HepG2 (cell line): Measurements from ENCODE around the gene SMIM14. TPM values are rescaled to one million over a fixed set of nuclear protein-coding genes. Genes with fewer than 3 reads are reported as not detected.

Experiments used
- DNMT1 ChIP-seq: sonication (generic); formaldehyde crosslinking; IDR thresholded peaks from 2 replicates; pipeline ENCODE4 v1.5.1; 2020; ENCODE audit warnings: mild to moderate bottlenecking, missing genetic modification reagents
- ERF ChIP-seq: IDR thresholded peaks from 2 replicates; pipeline ENCODE4 v1.6.1; 2018; ENCODE audit warnings: missing biosample characterization, missing genetic modification reagents
- HDAC1 ChIP-seq: sonication (generic); formaldehyde crosslinking; IDR thresholded peaks from 2 replicates; pipeline ENCODE4 v1.5.1; 2020; ENCODE audit warnings: mild to moderate bottlenecking, missing genetic modification reagents
- HOXA3 ChIP-seq: sonication (generic); formaldehyde crosslinking; IDR thresholded peaks from 2 replicates; pipeline ENCODE4 v1.5.0; 2020; ENCODE audit warnings: missing genetic modification reagents
- ISL2 ChIP-seq: sonication (generic); formaldehyde crosslinking; IDR thresholded peaks from 2 replicates; pipeline ENCODE4 v1.5.0; 2020; ENCODE audit warnings: missing genetic modification reagents
- JUNB ChIP-seq: sonication (generic); formaldehyde crosslinking; IDR thresholded peaks from 2 replicates; pipeline ENCODE4 v1.8.0; 2022; ENCODE audit warnings: missing genetic modification reagents, mild to moderate bottlenecking, borderline replicate concordance
- NBN ChIP-seq: fragments of 450-650 bp; conservative IDR thresholded peaks from 2 replicates; pipeline ENCODE4 v1.6.1; 2017
- POLR2AphosphoS2 ChIP-seq: IDR thresholded peaks from 2 replicates; pipeline ENCODE4 v1.6.1; 2011; ENCODE audit warnings: low read depth, low read length, improper control_type of control experiment
- PTBP1 ChIP-seq: fragments of 200-400 bp; formaldehyde crosslinking; IDR thresholded peaks from 2 replicates; pipeline ENCODE4 v1.6.1; 2018; ENCODE audit warnings: low read length, low read depth; ENCODE audit not compliant: poor library complexity, severe bottlenecking
- RBFOX2 ChIP-seq: fragments of 200-400 bp; formaldehyde crosslinking; IDR thresholded peaks from 2 replicates; pipeline ENCODE4 v1.6.1; 2017; ENCODE audit warnings: low read depth, mild to moderate bottlenecking, low read length
- RCOR2 ChIP-seq: IDR thresholded peaks from 2 replicates; pipeline ENCODE4 v1.6.1; 2016; ENCODE audit warnings: missing biosample characterization, missing genetic modification reagents
- SMYD3 ChIP-seq: sonication (generic); formaldehyde crosslinking; IDR thresholded peaks from 2 replicates; pipeline ENCODE4 v1.8.1; 2023; ENCODE audit warnings: mild to moderate bottlenecking, missing genetic modification reagents
- SOX6 ChIP-seq, 2 experiments: fragments of 450-650 bp in 1 of 2; sonication (generic) in 1 of 2; formaldehyde crosslinking in 1 of 2; IDR thresholded peaks; 2 replicates each; pipeline versions ENCODE4 v1.4.0 to v1.6.1; 2017 to 2020; ENCODE audit warnings: antibody characterized with exemption in 1 of 2, mild to moderate bottlenecking in 1 of 2, missing genetic modification reagents in 1 of 2
- SRSF1 ChIP-seq: fragments of 200-400 bp; formaldehyde crosslinking; optimal IDR thresholded peaks from 2 replicates; pipeline ENCODE3; 2017; ENCODE audit warnings: mild to moderate bottlenecking, low read depth, low read length, moderate library complexity
- ZNF3 ChIP-seq: IDR thresholded peaks from 2 replicates; pipeline ENCODE4 v1.7.0; 2017; ENCODE audit warnings: inconsistent platforms
- ZNF816 ChIP-seq: sonication (generic); formaldehyde crosslinking; IDR thresholded peaks from 2 replicates; pipeline ENCODE4 v1.8.0; 2022; ENCODE audit warnings: missing genetic modification reagents, mild to moderate bottlenecking, borderline replicate concordance
- polyA plus RNA-seq, 8 experiments: library from polyadenylated mRNA; depleted of rRNA in 3 of 8; stranded (reverse) in 7 of 8; unstranded in 1 of 8; fragments of >200 nt; fragmentation: Illumina TruSeq in 4 of 8; extraction: Trizol in 4 of 8; gene quantifications; 2 replicates each; pipeline versions ENCODE4 v1.2.1 to v1.2.3, GENCODE V29; 2011 to 2016; ENCODE audit warnings: low read depth in 4 of 8, missing spikeins in 1 of 8, mixed read lengths in 1 of 8; ENCODE audit not compliant: insufficient read depth in 1 of 8
- total RNA-seq, 5 experiments: library from RNA; depleted of rRNA; stranded (reverse); fragments of >200 nt; fragmentation: Illumina TruSeq; extraction: Trizol; gene quantifications; 2 replicates each; pipeline ENCODE4 v1.2.3, GENCODE V29; 2016; ENCODE audit warnings: low read depth in 1 of 5
- TF ChIP-seq, protein P1 (sequence below): sonication (generic); formaldehyde crosslinking; IDR thresholded peaks from 2 replicates; pipeline ENCODE4 v1.4.0; 2020; ENCODE audit warnings: mild to moderate bottlenecking, missing genetic modification reagents, borderline replicate concordance
- TF ChIP-seq, protein P2 (sequence below): sonication (generic); formaldehyde crosslinking; IDR thresholded peaks from 2 replicates; pipeline ENCODE4 v1.8.1; 2023; ENCODE audit warnings: missing genetic modification reagents, mild to moderate bottlenecking, borderline replicate concordance
- TF ChIP-seq, protein P3 (sequence below): sonication (generic); formaldehyde crosslinking; IDR thresholded peaks from 2 replicates; pipeline ENCODE4 v1.5.1; 2020; ENCODE audit warnings: mild to moderate bottlenecking, missing genetic modification reagents, moderate library complexity
- TF ChIP-seq, protein P4 (sequence below): IDR thresholded peaks from 2 replicates; pipeline ENCODE4 v1.6.1; 2016; ENCODE audit warnings: low read depth

Gene SMIM14
- total and polyA plus RNA-seq, 2 of the 13 experiments (the other 11 are each of a cell fraction or from before 2014, with no cell fraction given), result 16.3 to 28.1 TPM

DNA sequence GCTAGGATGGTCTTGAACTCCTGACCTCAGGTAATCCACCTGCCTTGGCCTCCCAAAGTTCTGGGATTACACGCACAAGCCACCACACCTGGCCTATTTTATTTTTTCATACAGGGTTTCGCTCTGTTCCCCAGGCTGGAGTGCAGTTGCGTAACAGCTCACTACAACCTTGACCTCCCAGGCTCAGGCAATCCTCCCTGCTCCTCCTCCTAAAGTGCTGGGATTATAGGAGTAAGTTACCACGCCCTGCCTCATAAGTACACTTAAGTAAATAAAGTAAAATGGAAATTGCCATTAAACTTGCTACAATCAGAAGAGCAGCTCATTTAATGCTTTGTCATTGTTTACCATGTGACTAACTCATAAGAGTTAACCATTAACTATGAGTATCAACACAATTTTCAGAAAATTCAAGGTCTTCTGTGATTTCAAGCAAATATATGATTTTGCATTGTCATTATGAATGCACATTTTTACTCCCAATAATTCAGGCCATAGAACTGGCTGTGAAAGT lies 123.7 kb downstream of the SMIM14 start (continued):
- TF ChIP-seq, protein P1, sequence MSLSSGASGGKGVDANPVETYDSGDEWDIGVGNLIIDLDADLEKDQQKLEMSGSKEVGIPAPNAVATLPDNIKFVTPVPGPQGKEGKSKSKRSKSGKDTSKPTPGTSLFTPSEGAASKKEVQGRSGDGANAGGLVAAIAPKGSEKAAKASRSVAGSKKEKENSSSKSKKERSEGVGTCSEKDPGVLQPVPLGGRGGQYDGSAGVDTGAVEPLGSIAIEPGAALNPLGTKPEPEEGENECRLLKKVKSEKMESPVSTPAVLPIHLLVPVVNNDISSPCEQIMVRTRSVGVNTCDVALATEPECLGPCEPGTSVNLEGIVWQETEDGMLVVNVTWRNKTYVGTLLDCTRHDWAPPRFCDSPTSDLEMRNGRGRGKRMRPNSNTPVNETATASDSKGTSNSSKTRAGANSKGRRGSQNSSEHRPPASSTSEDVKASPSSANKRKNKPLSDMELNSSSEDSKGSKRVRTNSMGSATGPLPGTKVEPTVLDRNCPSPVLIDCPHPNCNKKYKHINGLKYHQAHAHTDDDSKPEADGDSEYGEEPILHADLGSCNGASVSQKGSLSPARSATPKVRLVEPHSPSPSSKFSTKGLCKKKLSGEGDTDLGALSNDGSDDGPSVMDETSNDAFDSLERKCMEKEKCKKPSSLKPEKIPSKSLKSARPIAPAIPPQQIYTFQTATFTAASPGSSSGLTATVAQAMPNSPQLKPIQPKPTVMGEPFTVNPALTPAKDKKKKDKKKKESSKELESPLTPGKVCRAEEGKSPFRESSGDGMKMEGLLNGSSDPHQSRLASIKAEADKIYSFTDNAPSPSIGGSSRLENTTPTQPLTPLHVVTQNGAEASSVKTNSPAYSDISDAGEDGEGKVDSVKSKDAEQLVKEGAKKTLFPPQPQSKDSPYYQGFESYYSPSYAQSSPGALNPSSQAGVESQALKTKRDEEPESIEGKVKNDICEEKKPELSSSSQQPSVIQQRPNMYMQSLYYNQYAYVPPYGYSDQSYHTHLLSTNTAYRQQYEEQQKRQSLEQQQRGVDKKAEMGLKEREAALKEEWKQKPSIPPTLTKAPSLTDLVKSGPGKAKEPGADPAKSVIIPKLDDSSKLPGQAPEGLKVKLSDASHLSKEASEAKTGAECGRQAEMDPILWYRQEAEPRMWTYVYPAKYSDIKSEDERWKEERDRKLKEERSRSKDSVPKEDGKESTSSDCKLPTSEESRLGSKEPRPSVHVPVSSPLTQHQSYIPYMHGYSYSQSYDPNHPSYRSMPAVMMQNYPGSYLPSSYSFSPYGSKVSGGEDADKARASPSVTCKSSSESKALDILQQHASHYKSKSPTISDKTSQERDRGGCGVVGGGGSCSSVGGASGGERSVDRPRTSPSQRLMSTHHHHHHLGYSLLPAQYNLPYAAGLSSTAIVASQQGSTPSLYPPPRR (CRISPR knock-in tag), result peak; percentile 97
- no peak for TF ChIP-seq ZNF3 (CRISPR knock-in tag)
- TF ChIP-seq ISL2, result peak; percentile 98
- TF ChIP-seq ERF (CRISPR knock-in tag), result peak; percentile 96
- no peak for TF ChIP-seq NBN
- TF ChIP-seq JUNB (CRISPR knock-in tag), result peak; percentile 82; the same call in 1 of the 2 replicates
- TF ChIP-seq SOX6 (IDR thresholded peaks at IDR 0.05), result no peak
- peak; percentile 97 for TF ChIP-seq SOX6 (CRISPR knock-in tag; IDR thresholded peaks at IDR 0.05)
- TF ChIP-seq, protein P2, sequence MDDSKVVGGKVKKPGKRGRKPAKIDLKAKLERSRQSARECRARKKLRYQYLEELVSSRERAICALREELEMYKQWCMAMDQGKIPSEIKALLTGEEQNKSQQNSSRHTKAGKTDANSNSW (CRISPR knock-in tag), result no peak
- TF ChIP-seq, protein P3, sequence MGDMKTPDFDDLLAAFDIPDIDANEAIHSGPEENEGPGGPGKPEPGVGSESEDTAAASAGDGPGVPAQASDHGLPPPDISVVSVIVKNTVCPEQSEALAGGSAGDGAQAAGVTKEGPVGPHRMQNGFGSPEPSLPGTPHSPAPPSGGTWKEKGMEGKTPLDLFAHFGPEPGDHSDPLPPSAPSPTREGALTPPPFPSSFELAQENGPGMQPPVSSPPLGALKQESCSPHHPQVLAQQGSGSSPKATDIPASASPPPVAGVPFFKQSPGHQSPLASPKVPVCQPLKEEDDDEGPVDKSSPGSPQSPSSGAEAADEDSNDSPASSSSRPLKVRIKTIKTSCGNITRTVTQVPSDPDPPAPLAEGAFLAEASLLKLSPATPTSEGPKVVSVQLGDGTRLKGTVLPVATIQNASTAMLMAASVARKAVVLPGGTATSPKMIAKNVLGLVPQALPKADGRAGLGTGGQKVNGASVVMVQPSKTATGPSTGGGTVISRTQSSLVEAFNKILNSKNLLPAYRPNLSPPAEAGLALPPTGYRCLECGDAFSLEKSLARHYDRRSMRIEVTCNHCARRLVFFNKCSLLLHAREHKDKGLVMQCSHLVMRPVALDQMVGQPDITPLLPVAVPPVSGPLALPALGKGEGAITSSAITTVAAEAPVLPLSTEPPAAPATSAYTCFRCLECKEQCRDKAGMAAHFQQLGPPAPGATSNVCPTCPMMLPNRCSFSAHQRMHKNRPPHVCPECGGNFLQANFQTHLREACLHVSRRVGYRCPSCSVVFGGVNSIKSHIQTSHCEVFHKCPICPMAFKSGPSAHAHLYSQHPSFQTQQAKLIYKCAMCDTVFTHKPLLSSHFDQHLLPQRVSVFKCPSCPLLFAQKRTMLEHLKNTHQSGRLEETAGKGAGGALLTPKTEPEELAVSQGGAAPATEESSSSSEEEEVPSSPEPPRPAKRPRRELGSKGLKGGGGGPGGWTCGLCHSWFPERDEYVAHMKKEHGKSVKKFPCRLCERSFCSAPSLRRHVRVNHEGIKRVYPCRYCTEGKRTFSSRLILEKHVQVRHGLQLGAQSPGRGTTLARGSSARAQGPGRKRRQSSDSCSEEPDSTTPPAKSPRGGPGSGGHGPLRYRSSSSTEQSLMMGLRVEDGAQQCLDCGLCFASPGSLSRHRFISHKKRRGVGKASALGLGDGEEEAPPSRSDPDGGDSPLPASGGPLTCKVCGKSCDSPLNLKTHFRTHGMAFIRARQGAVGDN, result no peak
- no peak for TF ChIP-seq POLR2AphosphoS2
- TF ChIP-seq DNMT1 (CRISPR knock-in tag), result no peak
- peak; percentile 97 for TF ChIP-seq RCOR2 (CRISPR knock-in tag)
- TF ChIP-seq SMYD3 (CRISPR knock-in tag), result peak; percentile 92; the same call in 1 of the 2 replicates
- TF ChIP-seq, protein P4, sequence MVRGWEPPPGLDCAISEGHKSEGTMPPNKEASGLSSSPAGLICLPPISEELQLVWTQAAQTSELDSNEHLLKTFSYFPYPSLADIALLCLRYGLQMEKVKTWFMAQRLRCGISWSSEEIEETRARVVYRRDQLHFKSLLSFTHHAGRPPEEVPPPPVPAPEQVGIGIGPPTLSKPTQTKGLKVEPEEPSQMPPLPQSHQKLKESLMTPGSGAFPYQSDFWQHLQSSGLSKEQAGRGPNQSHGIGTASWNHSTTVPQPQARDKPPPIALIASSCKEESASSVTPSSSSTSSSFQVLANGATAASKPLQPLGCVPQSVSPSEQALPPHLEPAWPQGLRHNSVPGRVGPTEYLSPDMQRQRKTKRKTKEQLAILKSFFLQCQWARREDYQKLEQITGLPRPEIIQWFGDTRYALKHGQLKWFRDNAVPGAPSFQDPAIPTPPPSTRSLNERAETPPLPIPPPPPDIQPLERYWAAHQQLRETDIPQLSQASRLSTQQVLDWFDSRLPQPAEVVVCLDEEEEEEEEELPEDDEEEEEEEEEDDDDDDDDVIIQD (CRISPR knock-in tag), result peak; percentile 82; the same call in 1 of the 2 replicates
- no peak for TF ChIP-seq PTBP1
- peak; percentile 31; the same call in 1 of the 2 replicates for TF ChIP-seq RBFOX2
- TF ChIP-seq SRSF1, result no peak
- TF ChIP-seq ZNF816 (CRISPR knock-in tag), result peak; percentile 89; the same call in 1 of the 2 replicates
- peak; percentile 90 for TF ChIP-seq HOXA3 (CRISPR knock-in tag)
- TF ChIP-seq HDAC1 (CRISPR knock-in tag), result peak; percentile 93
